Activated CD8-positive, alpha-beta memory T cell treated with anti-CD3 and anti-CD28 coated beads, Interleukin-2, amount 50 U/mL, for 24 hours (primary cell): ENCODE measurements around the gene GCNT1.
A peak's percentile ranks its signal among the peaks of the same experiment; 100 is the strongest.
"Not testable (repeated sequence)": the region's sequence is repeated elsewhere in the genome, so short reads cannot be mapped to it uniquely, and the experiment has no call there.

Source experiments
- DNase-seq: peaks from one replicate; pipeline ENCODE4 v3.0.0-alpha.2; 2020; ENCODE audit errors: extremely low read depth

Gene GCNT1

DNA sequence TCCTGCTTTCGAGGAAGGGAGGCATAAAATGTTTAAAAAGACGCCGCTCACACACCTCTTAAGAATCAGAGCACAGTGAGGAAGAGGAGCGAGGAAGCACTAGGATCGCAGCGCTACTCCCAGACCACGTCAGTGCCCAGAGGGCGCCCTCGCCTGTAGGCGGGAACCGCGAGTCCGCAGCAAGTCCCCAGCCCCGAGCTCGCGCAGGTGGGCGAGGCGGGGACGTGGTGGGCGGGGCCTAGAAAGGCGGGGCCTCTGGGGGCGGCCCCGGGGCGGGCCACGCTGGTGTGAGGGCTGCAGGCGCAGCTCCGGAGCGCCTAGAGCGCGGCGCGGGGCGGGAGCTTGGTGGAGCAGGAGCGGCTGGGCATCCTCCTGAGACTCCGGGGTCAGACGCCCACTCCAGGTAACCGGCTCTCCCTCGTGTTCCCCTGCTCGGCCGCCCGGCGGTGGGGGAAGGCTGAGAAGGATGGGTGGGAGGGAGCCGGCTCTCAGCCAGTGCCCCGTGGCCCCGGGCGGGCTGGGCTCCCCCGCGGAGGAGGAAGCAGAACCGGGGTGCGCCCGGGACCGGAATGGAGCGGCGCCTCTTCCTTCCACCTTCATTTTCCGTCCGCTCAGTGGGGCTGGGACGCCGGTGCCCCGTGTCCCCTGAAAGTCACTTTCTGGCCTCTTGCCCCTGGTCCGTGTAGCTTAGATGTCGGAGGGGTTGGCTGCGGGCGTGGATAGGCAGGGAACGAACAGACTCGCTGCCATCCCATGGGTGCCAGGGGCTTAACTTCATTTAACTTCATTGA lies at the start of gene GCNT1:
TSS of gene GCNT1 (plus strand) at position 280 of the 791 bp plus-strand sequence. CDS start 43,200 bp downstream, outside the sequence.
- DNase-seq: peak; percentile 61

GRCh38 chr9:76412638-76413037 lies 46.3 kb upstream of the GCNT1 start:
- no peak for DNase-seq

- no peak for DNase-seq
Measured at GRCh38 chr9:76413658-76414057, 45.3 kb upstream of the GCNT1 start.

- DNase-seq: no peak
Measured at GRCh38 chr9:76414661-76415060, 44.3 kb upstream of the GCNT1 start.

DNA sequence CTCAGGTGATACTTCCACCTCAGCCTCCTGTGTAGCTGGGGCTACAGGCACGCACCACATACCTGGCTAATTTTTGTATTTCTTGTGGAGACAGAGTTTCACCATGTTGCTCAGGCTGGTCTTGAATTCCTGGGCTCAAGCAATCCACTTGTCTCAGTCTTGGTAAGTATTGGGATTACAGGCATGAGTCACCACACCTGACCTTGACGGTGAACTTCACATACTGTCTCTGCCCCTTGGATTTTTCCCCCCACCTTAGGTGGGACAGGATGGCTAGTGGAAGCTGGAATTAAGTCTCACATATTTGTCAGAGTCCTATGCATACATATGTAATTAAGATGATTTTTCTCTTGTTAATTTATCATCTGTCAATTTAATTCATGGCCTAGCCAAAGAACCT lies 43.8 kb upstream of the GCNT1 start:
- no peak for DNase-seq

- DNase-seq: no peak
Measured at GRCh38 chr9:76415731-76416130, 43.3 kb upstream of the GCNT1 start.

GRCh38 chr9:76417394-76417793 lies 41.6 kb upstream of the GCNT1 start:
- no peak for DNase-seq

DNA sequence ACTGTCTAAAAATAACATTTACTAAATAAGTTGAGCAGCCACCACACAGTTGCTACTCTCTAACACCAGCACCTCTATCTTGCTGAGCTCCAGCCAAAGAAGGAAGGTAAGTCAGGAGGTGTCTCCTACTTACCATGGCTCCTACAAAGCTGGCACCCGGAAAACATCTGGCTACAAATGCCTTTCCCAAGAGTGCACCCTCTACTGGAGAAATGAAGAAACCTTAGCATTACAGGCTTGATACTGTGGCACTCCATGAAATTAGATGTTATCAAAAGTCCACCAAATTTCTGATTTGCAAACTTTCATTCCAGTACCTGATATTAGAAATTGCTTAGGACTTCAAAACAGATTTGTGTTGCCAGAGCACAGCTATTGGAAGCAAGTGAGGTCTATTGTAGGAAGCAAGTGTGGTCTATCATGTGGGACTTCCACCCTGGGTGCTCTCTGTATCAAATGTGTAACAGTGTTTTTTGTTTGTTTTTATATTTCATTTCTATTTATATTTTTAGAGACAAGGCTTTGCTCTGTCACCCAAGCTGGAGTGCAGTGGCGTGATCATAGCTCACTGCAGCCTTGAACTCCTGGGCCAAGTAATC lies 39.1 kb upstream of the GCNT1 start:
- DNase-seq: no peak

DNA sequence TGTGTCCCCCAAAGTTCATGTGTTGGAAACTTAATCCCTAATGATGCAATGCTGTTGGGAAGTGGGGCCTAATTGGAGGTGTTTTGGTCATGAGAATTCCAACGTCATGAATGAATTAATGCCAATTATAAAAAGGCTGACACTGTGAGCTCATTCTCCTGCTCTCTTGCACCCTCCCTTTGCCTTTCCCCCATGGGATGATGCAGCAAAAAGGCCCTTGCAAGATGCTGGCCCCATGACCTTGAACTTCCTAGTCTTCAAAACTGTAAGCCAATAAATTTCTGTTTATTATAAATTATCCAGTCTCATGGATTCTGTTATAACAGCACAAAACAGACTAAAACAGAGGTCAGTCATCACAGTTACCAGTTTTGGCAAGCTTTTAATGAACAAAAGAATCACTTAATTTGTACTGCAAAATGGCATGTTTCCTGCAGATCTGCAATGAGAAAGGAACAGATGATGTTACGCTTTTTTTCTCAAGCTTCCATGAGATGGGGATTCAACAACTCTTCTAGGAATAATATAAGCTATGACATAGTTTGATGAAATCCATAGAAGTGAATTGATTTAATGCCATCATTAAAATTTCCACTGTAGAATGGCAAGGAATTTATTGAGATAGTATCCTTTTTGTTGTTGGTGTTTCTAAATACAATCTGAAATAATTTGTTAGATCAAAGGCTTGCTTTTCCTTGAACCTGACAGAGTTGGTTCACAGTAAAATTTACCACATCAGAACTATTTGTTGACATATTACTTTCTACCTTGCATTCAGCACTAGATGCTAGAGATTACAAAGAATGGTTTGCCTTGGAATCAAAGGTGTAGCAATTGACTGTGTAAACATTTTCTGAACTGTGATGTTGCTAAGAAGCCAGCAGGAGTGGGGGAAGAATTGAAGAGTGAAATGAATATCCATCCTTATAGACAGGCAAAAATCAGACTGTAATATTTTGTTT lies 35.5 kb upstream of the GCNT1 start:
- DNase-seq: no peak

- DNase-seq: no peak
Measured at GRCh38 chr9:76424491-76424890, 34.5 kb upstream of the GCNT1 start.

- DNase-seq: no peak
Measured at GRCh38 chr9:76425677-76426453, 33.1 kb upstream of the GCNT1 start.

- DNase-seq: no peak
Measured at GRCh38 chr9:76426807-76427419, 32.1 kb upstream of the GCNT1 start.

GRCh38 chr9:76431601-76432000 lies 27.4 kb upstream of the GCNT1 start:
- no peak for DNase-seq

DNA sequence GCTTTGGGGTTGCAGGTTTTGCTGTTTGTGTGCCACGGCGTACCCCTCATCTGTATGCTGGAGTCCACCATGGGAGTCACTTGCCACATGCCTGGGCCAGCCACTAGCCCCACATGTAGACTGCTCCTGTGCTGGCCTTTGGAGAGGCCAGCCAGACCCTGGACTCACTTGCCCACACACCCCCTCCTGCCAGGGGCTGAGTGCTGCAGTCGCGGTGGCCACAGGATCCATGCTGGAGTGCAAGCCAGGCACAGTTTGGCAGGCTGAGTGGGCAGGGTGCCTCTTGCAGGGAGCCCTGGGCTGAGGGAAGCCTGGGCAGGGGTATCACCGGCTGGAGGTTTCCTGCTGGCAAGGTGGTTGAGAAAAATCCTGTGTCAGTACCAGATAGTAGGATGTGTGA lies 25.6 kb upstream of the GCNT1 start:
- DNase-seq: no peak

DNA sequence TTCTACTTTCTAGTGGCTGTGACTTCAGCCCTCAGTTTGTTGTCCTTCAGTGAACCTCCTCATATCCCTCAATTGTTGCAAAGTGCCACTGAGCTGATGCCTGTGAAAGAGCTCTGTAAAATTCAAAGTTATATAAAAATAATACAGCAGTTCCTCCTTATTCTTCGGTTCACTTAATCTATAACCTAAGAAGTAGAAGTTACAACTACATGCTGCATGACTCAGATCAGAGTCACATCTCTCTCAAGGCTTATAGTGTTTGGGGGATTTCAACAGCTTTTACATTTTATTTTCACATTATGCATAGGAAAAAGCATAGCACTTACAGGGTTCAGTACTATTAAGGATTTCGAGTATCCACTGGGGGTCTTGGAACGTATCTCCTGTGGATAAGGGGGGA lies 25.1 kb upstream of the GCNT1 start:
- no peak for DNase-seq

DNA sequence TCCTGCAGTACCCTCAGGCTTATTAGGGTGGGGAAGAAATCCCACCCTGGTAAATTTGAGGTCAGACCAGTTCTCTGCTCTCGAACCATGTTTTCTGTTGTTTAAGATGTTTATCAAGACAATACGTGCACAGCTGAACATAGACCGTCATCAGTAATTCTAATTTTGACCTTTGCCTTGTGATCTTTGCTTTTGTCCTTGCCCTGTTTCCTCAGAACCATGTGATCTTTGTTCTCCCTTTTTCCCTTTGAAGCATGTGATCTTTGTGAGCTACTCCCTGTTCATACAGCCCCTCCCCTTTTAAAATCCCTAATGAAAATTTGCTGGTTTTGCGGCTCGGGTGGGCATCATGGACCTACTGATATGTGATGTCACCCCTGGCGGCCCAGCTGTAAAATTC lies 24.1 kb upstream of the GCNT1 start:
- not testable (repeated sequence) for DNase-seq

GRCh38 chr9:76437017-76437699 lies 21.8 kb upstream of the GCNT1 start:
- not testable (repeated sequence) for DNase-seq

GRCh38 chr9:76438841-76439588 lies 20.0 kb upstream of the GCNT1 start:
- DNase-seq: no peak

DNA sequence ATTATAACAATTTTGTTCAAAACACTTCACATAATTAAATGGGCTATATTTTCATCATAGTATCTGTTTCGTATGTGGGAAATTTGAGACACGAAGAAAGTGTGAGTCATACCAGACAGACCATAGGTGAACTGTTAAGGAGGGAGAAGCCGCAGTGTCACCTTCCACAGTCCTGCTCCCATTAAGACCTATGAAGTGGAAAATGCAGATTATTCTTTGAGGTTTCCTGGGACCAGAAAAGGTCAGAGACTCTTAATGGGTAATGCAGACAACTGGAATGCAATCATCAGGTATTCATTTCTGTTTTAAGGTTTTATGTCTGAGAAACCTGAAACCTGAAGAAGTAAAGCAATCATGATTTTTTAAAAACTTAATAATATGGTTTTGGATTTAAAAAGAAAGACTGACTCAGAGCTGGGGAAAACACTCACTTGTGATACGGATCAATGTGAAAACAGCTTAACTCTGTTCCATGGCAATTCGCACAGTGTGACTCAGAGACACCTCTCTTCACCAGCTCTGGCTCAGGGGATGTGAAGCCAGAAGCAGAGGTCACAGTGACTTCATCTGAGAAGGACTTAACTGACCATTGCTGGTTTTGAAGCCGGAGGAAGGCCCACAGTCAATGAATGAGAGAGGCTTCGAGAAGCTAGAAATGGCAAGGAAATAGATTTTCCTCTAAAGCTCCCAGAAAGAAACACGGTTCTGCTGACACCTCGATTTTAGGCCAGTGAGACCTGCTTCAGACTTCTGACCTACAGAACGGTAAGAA lies 17.2 kb upstream of the GCNT1 start:
- DNase-seq: no peak
